HL-60 (cell line): Measurements from ENCODE around the gene ACOXL.

Experiments
- CTCF ChIP-seq: IDR thresholded peaks from one replicate; pipeline ENCODE4 v1.5.1; 2011; ENCODE audit warnings: low read length, control low read depth, inconsistent platforms; ENCODE audit not compliant: insufficient read depth
- GABPA ChIP-seq: IDR thresholded peaks from 2 replicates; pipeline ENCODE4 v1.6.1; 2012; ENCODE audit warnings: low read depth
- POLR2AphosphoS5 ChIP-seq: IDR thresholded peaks from 2 replicates; pipeline ENCODE4 v1.6.1; 2012; ENCODE audit warnings: low read depth
- REST ChIP-seq: IDR thresholded peaks from 2 replicates; pipeline ENCODE4 v1.6.1; 2012; ENCODE audit warnings: low read depth; ENCODE audit not compliant: insufficient replicate concordance

DNA sequence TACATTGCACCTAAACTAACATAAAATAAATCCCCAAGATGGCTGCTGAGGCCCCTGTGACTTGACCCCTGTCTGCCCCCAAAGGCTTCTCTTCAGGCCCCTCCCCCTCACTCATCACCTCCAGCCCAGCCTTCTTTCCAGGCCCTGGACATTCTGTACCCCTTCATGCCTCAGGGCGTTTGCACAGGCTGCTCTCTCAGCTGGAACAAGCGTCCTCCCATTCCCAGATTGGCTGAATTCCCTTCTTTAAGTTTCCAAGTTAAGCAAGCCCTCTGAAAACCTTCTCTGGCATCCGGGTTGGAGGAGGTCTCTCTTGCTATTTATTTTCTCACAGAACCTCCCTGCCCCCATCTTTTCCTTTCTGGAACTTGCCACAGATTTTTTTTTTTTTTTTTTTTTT is 223.2 kb downstream of the ACOXL start:
- TF ChIP-seq CTCF (no peak), POLR2AphosphoS5 (no peak), REST (no peak), GABPA (no peak)
